Measurements from ENCODE around the gene ARHGAP29.

ARHGAP29 gene

DNA sequence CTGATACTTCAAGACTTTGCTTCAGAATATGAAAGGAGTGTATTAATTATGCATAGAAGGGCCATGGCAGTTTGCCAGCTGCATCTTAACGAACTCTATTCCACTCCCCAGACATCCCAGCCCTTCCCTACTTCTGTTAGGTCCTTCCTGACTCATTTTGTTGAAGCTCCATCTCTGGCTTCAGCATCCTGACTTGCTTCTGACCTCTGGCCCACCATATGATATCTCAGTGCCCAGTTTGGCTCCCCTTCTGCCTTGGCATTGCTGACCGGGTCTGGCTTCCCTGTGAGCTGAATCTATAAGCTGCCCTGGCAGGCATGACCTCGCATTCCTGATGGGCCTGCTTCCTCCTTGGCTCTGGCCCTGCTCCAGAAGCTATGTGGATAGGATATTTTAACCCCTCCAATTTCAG is 27.6 kb upstream of the ARHGAP29 start:
- Histone ChIP-seq H3K9me3 (ENCODE audit: control insufficient read depth, low read length) (no peaks in the 10 kb centered on the region), H3K27me3 (replicated peaks; ENCODE audit: control insufficient read depth, insufficient read depth, low read length, poor library complexity, severe bottlenecking) (no peaks in the 10 kb centered on the region), H3K4me3 (ENCODE audit: insufficient read depth, low read depth, low read length, poor library complexity, severe bottlenecking) (no peak overlapping the region), H3K27ac (ENCODE audit: insufficient read depth, low read length, poor library complexity, severe bottlenecking) (no peak overlapping the region), H3K36me3 (ENCODE audit: control insufficient read depth, insufficient read depth, low read length) (no peaks in the 10 kb centered on the region), H3K4me1 (ENCODE audit: control insufficient read depth, insufficient read depth, low read length, poor library complexity, severe bottlenecking) (no peaks in the 10 kb centered on the region)
- no peak for DNase-seq

DNA sequence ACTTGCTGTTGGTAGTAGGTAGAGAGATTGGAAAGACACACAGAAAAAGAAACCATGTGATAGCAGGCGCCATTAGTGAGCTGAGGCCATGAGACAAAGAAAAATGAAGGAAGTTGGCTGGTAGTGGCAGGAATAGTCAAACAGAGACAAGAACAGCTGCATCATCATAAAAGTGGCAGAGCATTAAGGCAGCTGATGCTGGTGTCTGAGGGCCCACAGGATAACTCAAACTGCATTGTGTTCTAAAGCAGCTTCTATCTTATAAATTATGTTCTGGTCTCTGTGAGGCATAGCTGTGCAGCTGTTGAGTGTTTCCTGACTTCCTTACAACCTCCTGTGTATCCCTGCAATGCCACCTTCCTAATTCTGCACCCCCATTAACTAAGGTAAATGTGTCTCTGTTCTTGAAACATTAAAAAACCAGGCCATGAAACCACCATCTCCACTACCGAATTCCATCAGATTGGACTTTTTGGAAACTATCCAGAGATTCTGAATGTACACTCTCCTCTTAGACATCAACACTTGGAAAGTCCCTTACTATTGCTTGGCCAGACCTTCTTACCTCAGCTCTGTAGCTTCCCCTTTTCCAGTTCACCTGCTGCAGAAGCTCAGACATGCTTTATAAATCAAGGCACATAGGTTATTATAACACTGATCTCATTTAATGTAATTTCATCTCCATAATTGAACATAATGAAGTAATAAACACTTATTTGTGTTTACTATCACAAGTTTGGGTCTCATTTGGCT is 23.4 kb upstream of the ARHGAP29 start:
- no peak for DNase-seq
- no peak overlapping the region for H3K4me3 ChIP-seq (ENCODE audit: insufficient read depth, low read depth, low read length, poor library complexity, severe bottlenecking)
- no peaks in the 10 kb centered on the region for H3K4me1 ChIP-seq (ENCODE audit: control insufficient read depth, insufficient read depth, low read length, poor library complexity, severe bottlenecking)
- no peaks in the 10 kb centered on the region for H3K9me3 ChIP-seq (ENCODE audit: control insufficient read depth, low read length)
- no peak overlapping the region for H3K27ac ChIP-seq (ENCODE audit: insufficient read depth, low read length, poor library complexity, severe bottlenecking)
- no peaks in the 10 kb centered on the region for H3K36me3 ChIP-seq (ENCODE audit: control insufficient read depth, insufficient read depth, low read length)
- H3K27me3 ChIP-seq (replicated peaks; ENCODE audit: control insufficient read depth, insufficient read depth, low read length, poor library complexity, severe bottlenecking) = no peaks in the 10 kb centered on the region

DNA sequence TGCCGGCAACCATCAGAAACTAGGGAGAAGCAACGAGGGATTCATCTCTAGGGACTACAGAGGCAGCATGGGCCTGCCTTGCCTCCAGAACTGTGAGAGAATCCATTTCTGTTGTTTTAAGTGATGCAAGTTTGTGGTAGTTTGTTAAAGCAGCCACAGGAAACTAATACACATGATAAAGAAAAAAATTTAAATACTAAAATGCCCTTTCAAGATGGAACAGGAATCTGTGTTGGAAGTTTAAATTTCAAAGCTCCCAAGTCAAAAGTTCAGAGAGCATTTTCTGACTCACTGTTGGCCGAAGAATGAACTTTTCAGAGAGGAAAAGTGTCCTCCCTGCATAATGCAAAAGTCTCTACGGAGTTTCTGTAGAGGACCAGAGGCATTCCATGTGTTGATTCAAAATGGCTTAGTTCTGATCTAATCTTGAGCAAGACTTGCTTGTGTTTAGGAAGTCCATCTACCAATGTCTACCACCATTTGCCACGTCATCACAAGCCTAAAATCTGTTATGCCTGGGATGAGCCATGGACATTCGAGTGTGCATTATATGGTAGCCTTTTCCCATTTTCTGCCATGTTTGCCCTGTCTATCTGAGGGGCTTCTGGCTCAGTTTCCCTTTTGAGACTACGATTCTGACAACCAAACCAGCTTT is 22.4 kb upstream of the ARHGAP29 start:
- no peak for DNase-seq
- Histone ChIP-seq H3K36me3 (ENCODE audit: control insufficient read depth, insufficient read depth, low read length) (no peaks in the 10 kb centered on the region), H3K4me3 (ENCODE audit: insufficient read depth, low read depth, low read length, poor library complexity, severe bottlenecking) (no peak overlapping the region), H3K4me1 (ENCODE audit: control insufficient read depth, insufficient read depth, low read length, poor library complexity, severe bottlenecking) (no peaks in the 10 kb centered on the region), H3K27ac (ENCODE audit: insufficient read depth, low read length, poor library complexity, severe bottlenecking) (no peak overlapping the region), H3K27me3 (replicated peaks; ENCODE audit: control insufficient read depth, insufficient read depth, low read length, poor library complexity, severe bottlenecking) (no peaks in the 10 kb centered on the region), H3K9me3 (ENCODE audit: control insufficient read depth, low read length) (no peaks in the 10 kb centered on the region)

DNA sequence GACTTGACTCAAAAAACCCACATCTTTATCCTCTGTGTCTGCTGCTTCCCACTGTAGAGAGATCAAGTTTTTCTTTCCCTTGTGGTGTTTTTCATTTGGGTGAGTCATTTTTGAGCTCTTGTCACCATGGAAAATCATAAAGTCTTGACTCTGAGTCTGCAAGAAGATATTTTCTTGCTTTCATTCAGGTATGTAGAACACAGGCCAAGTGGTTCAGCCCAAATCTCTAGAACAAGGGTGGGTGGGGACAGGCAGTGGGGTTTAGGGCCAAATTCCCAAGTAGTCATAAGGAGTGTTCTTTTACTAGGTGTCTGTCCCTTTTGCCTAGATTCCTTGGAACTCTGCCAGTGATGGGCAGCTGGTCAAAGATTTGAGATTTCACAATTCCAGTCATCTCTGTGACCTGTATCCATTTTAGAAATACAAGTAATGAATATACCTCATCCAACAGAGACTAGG is 21.5 kb upstream of the ARHGAP29 start:
- DNase-seq = no peak
- Histone ChIP-seq H3K4me1 (ENCODE audit: control insufficient read depth, insufficient read depth, low read length, poor library complexity, severe bottlenecking) (no peaks in the 10 kb centered on the region), H3K4me3 (ENCODE audit: insufficient read depth, low read depth, low read length, poor library complexity, severe bottlenecking) (no peak overlapping the region), H3K27me3 (replicated peaks; ENCODE audit: control insufficient read depth, insufficient read depth, low read length, poor library complexity, severe bottlenecking) (no peaks in the 10 kb centered on the region), H3K9me3 (ENCODE audit: control insufficient read depth, low read length) (no peaks in the 10 kb centered on the region), H3K36me3 (ENCODE audit: control insufficient read depth, insufficient read depth, low read length) (no peaks in the 10 kb centered on the region), H3K27ac (ENCODE audit: insufficient read depth, low read length, poor library complexity, severe bottlenecking) (no peak overlapping the region)

DNA sequence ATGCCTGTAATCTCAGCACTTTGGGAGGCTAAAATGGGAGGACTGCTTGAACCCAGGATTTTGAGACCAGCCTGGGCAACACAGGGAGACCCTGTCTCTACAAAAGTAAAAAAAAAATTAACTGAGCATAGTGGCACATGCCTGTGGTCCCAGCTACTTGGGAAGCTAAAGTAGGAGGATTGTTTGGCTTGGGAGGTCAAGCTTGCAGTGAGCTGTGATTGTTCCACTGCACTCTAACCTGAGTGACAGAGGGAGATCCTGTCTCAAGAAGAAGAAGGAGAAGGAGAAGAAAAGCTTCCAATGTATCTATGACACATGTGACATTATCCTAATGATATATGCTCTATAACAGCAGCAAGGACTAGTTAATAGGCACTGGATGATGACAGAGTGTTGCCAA is 20.1 kb upstream of the ARHGAP29 start:
- H3K27ac ChIP-seq (ENCODE audit: insufficient read depth, low read length, poor library complexity, severe bottlenecking) = no peak overlapping the region
- H3K4me1 ChIP-seq (ENCODE audit: control insufficient read depth, insufficient read depth, low read length, poor library complexity, severe bottlenecking) = no peaks in the 10 kb centered on the region
- no peaks in the 10 kb centered on the region for H3K9me3 ChIP-seq (ENCODE audit: control insufficient read depth, low read length)
- H3K36me3 ChIP-seq (ENCODE audit: control insufficient read depth, insufficient read depth, low read length) = no peaks in the 10 kb centered on the region
- DNase-seq = no peak
- no peak overlapping the region for H3K4me3 ChIP-seq (ENCODE audit: insufficient read depth, low read depth, low read length, poor library complexity, severe bottlenecking)
- no peaks in the 10 kb centered on the region for H3K27me3 ChIP-seq (replicated peaks; ENCODE audit: control insufficient read depth, insufficient read depth, low read length, poor library complexity, severe bottlenecking)

DNA sequence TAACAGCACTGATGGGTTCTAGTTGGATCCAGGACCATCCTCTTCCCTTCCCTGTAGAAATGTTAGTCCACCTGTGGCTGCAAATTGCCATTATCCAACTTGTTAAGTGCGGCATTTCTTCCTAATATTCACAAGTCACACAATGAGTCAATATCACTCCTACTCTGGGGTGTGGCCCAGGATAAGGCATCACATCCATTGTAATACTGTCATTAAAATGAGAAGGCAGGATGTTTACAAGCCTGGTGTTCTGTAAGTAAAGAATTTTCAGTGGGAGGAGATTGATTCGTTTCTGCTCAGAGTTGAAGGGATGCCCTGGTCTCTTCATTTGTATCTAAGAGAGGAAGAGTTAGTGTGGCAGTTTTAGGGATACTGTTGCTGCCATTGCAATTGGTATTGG is 18.1 kb upstream of the ARHGAP29 start:
- H3K27me3 ChIP-seq (replicated peaks; ENCODE audit: control insufficient read depth, insufficient read depth, low read length, poor library complexity, severe bottlenecking) = peaks cover 1% of the 10 kb centered on the region
- H3K36me3 ChIP-seq (ENCODE audit: control insufficient read depth, insufficient read depth, low read length) = no peaks in the 10 kb centered on the region
- DNase-seq = no peak
- no peak overlapping the region for H3K27ac ChIP-seq (ENCODE audit: insufficient read depth, low read length, poor library complexity, severe bottlenecking)
- no peaks in the 10 kb centered on the region for H3K4me1 ChIP-seq (ENCODE audit: control insufficient read depth, insufficient read depth, low read length, poor library complexity, severe bottlenecking)
- no peaks in the 10 kb centered on the region for H3K9me3 ChIP-seq (ENCODE audit: control insufficient read depth, low read length)
- H3K4me3 ChIP-seq (ENCODE audit: insufficient read depth, low read depth, low read length, poor library complexity, severe bottlenecking) = no peak overlapping the region

DNA sequence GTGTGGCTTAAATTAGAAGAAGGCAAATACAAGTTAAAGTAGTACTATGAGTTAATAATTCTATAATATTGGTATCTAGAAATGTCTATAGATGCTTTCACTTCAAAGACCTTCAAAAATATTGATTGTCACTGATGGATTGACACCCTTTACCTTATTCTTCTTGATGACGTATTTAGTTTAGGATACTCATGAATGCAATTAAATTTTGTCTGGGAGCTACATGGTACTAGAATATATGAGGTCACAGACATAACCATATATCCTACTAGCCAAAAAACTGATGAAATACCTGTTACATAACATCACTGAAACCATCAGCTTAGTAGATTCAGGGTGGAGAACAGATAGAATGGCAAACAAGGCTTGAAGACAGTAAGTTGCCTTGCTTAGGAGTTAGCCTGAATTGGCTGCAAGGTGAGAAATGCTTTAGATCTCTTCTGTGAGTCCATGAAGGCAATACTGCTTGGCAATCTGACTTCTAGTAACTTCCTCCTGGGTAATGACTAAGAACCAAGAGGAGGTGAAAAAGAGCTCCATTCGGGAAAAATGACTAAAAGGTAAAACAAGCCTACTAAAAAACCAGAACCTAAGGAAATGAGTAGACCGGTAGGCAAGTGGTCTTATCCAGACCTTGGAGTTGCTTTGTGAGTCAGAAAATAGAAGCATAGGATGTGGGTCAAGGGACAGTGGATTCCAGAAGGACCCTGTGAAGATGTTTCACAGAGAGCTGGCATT is 16.9 kb upstream of the ARHGAP29 start:
- Histone ChIP-seq H3K36me3 (ENCODE audit: control insufficient read depth, insufficient read depth, low read length) (no peaks in the 10 kb centered on the region), H3K27me3 (replicated peaks; ENCODE audit: control insufficient read depth, insufficient read depth, low read length, poor library complexity, severe bottlenecking) (peaks cover 9% of the 10 kb centered on the region), H3K27ac (ENCODE audit: insufficient read depth, low read length, poor library complexity, severe bottlenecking) (no peak overlapping the region), H3K9me3 (ENCODE audit: control insufficient read depth, low read length) (no peaks in the 10 kb centered on the region), H3K4me3 (ENCODE audit: insufficient read depth, low read depth, low read length, poor library complexity, severe bottlenecking) (no peak overlapping the region), H3K4me1 (ENCODE audit: control insufficient read depth, insufficient read depth, low read length, poor library complexity, severe bottlenecking) (no peaks in the 10 kb centered on the region)
- DNase-seq = no peak

DNA sequence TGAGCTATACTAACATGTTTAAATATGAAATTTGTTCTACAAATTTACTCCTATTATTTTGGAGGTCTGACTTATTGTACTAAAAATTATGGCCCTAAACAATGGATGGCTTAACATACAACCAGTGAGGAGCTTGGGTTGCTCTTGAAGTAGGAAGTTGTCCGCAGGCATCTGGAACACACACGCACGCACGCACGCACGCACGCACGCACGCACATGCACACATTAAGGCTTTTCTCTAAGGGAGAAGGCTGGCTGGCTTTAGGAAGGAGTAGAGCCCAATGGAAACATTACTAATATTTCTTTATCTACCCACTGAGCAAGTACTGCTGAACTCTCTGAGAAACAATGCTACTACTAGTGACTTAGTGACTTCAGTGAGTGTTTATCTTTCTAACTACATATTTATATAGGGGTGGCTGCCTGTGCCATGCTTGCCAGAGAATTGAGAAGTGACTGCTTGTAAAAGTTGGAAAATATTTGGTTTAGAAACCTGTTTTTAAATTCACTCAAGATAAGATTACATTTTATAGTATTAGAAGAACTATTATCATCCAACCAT is 16.2 kb upstream of the ARHGAP29 start:
- H3K27me3 ChIP-seq (replicated peaks; ENCODE audit: control insufficient read depth, insufficient read depth, low read length, poor library complexity, severe bottlenecking) = peaks cover 9% of the 10 kb centered on the region
- no peaks in the 10 kb centered on the region for H3K9me3 ChIP-seq (ENCODE audit: control insufficient read depth, low read length)
- no peaks in the 10 kb centered on the region for H3K36me3 ChIP-seq (ENCODE audit: control insufficient read depth, insufficient read depth, low read length)
- H3K4me3 ChIP-seq (ENCODE audit: insufficient read depth, low read depth, low read length, poor library complexity, severe bottlenecking) = no peak overlapping the region
- H3K4me1 ChIP-seq (ENCODE audit: control insufficient read depth, insufficient read depth, low read length, poor library complexity, severe bottlenecking) = no peaks in the 10 kb centered on the region
- H3K27ac ChIP-seq (ENCODE audit: insufficient read depth, low read length, poor library complexity, severe bottlenecking) = no peak overlapping the region
- no peak for DNase-seq

DNA sequence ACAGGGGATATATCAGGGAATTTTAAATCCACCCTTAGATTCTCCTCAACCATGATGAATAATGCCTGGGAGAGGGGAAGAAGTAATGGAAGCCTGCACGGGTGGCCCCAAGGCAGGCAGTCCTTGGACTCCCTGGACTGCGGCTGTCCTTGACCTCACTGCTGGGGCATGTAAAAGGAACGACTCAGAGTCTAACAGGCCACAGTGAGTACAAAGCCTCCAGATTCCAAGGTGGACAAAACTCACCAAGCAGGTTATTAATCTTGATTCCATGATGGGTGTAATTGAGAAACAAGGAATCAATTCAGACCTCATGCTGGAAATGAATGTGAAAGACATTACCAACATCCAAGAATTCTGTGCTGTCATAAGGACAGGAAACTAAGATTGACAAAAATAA is 13.0 kb upstream of the ARHGAP29 start:
- Histone ChIP-seq H3K4me1 (ENCODE audit: control insufficient read depth, insufficient read depth, low read length, poor library complexity, severe bottlenecking) (no peaks in the 10 kb centered on the region), H3K36me3 (ENCODE audit: control insufficient read depth, insufficient read depth, low read length) (no peaks in the 10 kb centered on the region), H3K27ac (ENCODE audit: insufficient read depth, low read length, poor library complexity, severe bottlenecking) (no peak overlapping the region), H3K9me3 (ENCODE audit: control insufficient read depth, low read length) (no peaks in the 10 kb centered on the region), H3K27me3 (replicated peaks; ENCODE audit: control insufficient read depth, insufficient read depth, low read length, poor library complexity, severe bottlenecking) (peaks cover 14% of the 10 kb centered on the region), H3K4me3 (ENCODE audit: insufficient read depth, low read depth, low read length, poor library complexity, severe bottlenecking) (no peak overlapping the region)
- no peak for DNase-seq
